Measurements from ENCODE around the gene TMEM126A.

DNA sequence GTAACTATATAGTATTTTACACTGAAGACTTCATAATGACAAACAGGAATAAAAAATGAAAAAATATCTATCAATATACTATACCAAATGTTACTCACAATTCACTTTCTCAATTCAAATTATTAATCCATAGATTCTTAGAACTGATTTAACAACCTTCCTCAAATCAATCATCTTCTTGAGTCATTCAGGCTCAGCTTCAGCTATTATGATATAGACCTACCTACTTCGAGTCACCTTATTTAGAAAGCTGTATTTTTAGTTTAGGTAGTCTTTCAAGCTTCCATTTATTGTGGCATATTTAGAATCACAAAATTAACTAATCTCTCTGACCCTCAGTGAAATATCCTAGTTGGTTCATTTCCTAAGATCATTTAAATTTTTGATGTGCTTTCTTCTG lies 9.0 kb downstream of the TMEM126A start:
- TF ChIP-seq, protein P1, sequence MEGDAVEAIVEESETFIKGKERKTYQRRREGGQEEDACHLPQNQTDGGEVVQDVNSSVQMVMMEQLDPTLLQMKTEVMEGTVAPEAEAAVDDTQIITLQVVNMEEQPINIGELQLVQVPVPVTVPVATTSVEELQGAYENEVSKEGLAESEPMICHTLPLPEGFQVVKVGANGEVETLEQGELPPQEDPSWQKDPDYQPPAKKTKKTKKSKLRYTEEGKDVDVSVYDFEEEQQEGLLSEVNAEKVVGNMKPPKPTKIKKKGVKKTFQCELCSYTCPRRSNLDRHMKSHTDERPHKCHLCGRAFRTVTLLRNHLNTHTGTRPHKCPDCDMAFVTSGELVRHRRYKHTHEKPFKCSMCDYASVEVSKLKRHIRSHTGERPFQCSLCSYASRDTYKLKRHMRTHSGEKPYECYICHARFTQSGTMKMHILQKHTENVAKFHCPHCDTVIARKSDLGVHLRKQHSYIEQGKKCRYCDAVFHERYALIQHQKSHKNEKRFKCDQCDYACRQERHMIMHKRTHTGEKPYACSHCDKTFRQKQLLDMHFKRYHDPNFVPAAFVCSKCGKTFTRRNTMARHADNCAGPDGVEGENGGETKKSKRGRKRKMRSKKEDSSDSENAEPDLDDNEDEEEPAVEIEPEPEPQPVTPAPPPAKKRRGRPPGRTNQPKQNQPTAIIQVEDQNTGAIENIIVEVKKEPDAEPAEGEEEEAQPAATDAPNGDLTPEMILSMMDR (IDR thresholded peaks at IDR 0.05), result no peak
- TF ChIP-seq, protein P2, sequence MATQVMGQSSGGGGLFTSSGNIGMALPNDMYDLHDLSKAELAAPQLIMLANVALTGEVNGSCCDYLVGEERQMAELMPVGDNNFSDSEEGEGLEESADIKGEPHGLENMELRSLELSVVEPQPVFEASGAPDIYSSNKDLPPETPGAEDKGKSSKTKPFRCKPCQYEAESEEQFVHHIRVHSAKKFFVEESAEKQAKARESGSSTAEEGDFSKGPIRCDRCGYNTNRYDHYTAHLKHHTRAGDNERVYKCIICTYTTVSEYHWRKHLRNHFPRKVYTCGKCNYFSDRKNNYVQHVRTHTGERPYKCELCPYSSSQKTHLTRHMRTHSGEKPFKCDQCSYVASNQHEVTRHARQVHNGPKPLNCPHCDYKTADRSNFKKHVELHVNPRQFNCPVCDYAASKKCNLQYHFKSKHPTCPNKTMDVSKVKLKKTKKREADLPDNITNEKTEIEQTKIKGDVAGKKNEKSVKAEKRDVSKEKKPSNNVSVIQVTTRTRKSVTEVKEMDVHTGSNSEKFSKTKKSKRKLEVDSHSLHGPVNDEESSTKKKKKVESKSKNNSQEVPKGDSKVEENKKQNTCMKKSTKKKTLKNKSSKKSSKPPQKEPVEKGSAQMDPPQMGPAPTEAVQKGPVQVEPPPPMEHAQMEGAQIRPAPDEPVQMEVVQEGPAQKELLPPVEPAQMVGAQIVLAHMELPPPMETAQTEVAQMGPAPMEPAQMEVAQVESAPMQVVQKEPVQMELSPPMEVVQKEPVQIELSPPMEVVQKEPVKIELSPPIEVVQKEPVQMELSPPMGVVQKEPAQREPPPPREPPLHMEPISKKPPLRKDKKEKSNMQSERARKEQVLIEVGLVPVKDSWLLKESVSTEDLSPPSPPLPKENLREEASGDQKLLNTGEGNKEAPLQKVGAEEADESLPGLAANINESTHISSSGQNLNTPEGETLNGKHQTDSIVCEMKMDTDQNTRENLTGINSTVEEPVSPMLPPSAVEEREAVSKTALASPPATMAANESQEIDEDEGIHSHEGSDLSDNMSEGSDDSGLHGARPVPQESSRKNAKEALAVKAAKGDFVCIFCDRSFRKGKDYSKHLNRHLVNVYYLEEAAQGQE (IDR thresholded peaks at IDR 0.05; ENCODE audit: insufficient read depth in 1 of 2, low read depth in 2 of 2, low read length in 1 of 2), result no peak

Data from Panc1 (cell line).